ACHN (cell line): ENCODE results near the gene CACNA1B.
"Not testable (repeated sequence)": the region's sequence is repeated elsewhere in the genome, so short reads cannot be mapped to it uniquely, and the experiment has no call there.

ENCODE experiments used
- DNase-seq: peaks from one replicate; pipeline ENCODE4 v3.0.0-alpha.2; 2015
- in situ Hi-C: cut with HindIII; loops from 2 replicates; pipeline ENCODE4 v1.10.0; 2017; ENCODE audit warnings: low sequenced_read_pairs, low pct_ligation_motif_present, low pct_unique_long_range_greater_than_20kb

The CACNA1B gene

DNA sequence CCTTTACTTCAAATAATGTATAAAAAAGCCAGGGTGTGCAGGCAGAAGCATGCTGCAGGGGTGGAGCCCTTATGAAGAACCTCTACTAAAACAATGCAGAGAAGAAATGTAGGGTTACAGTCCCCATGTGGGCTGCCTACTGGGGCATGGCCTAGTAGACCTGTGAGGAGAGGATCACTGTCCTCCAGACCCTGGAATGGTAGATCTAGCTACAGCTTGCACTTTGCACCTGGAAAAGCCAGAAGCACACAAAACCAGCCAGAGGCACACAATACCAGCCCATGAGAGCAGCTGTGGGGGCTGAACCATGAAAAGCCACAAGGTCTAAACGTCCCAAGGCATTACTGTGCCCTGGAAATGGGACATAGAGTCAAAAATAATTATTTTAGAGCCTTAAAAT, 289.2 kb downstream of the CACNA1B start:
- DNase-seq, in situ Hi-C loops: not testable (repeated sequence)
